Liver (tissue), 9 donors: Measurements from ENCODE around the gene HOXB5. TPM values are rescaled to one million over a fixed set of nuclear protein-coding genes. Genes with fewer than 3 reads are reported as not detected.

Experiments used
- DNase-seq: peaks from one replicate; pipeline ENCODE4 v3.0.0-alpha.2; 2017; ENCODE audit warnings: low spot score
- H3K27ac ChIP-seq, 2 donors: one replicate each; pipeline ENCODE4 v1.7.0; 2013; ENCODE audit warnings: inconsistent platforms in 2 of 2, low read length in 2 of 2, control low read depth in 1 of 2, low read depth in 1 of 2, mild to moderate bottlenecking in 1 of 2
- H3K27me3 ChIP-seq, 4 donors: one replicate each; pipeline versions ENCODE4 v1.6.1 to v1.7.0; 2013; ENCODE audit warnings: low read length in 3 of 4, inconsistent platforms in 1 of 4, mild to moderate bottlenecking in 1 of 4, moderate library complexity in 1 of 4; ENCODE audit not compliant: control insufficient read depth in 4 of 4, insufficient read depth in 4 of 4
- H3K36me3 ChIP-seq, 4 donors: one replicate each; pipeline versions ENCODE4 v1.6.1 to v1.7.0; 2013; ENCODE audit warnings: low read length in 3 of 4, mild to moderate bottlenecking in 3 of 4, low read depth in 1 of 4, moderate library complexity in 1 of 4; ENCODE audit not compliant: control insufficient read depth in 4 of 4, insufficient read depth in 3 of 4
- H3K4me1 ChIP-seq, 4 donors: one replicate each; pipeline versions ENCODE4 v1.6.1 to v1.7.0; 2013; ENCODE audit warnings: low read length in 3 of 4, mild to moderate bottlenecking in 3 of 4, moderate library complexity in 1 of 4; ENCODE audit not compliant: control insufficient read depth in 4 of 4, insufficient read depth in 4 of 4
- H3K4me3 ChIP-seq, 3 donors: one replicate each; pipeline versions ENCODE4 v1.6.1 to v1.7.0; 2013; ENCODE audit warnings: low read length in 3 of 3, control low read depth in 1 of 3, low read depth in 1 of 3, mild to moderate bottlenecking in 1 of 3
- H3K9ac ChIP-seq, 2 donors: one replicate each; pipeline ENCODE4 v1.7.0; 2013; ENCODE audit warnings: low read length in 2 of 2, mild to moderate bottlenecking in 2 of 2, moderate library complexity in 2 of 2, control low read depth in 1 of 2, low read depth in 1 of 2
- H3K9me3 ChIP-seq, 4 donors: one replicate each; pipeline versions ENCODE4 v1.6.1 to v1.7.0; 2013; ENCODE audit warnings: low read length in 3 of 4; ENCODE audit not compliant: control insufficient read depth in 4 of 4
- ATF3 ChIP-seq: IDR thresholded peaks from 2 replicates; pipeline ENCODE4 v1.6.1; 2016; ENCODE audit warnings: antibody characterized with exemption
- CTCF ChIP-seq: fragments of 150-350 bp; IDR thresholded peaks from 2 replicates; pipeline ENCODE4 v1.5.1; 2017; ENCODE audit warnings: improper control_type of control experiment, low read depth, low read length; ENCODE audit not compliant: missing input control
- EGR1 ChIP-seq, 2 donors: IDR thresholded peaks; 2 replicates each; pipeline ENCODE4 v1.6.1; 2016 to 2018; ENCODE audit warnings: antibody characterized with exemption in 2 of 2, low read depth in 2 of 2
- FOXA1 ChIP-seq: IDR thresholded peaks from 2 replicates; pipeline ENCODE4 v1.6.1; 2016; ENCODE audit warnings: antibody characterized with exemption
- GABPA ChIP-seq, 2 donors: IDR thresholded peaks in 1 of 2; conservative IDR thresholded peaks in 1 of 2; 2 replicates each; pipeline ENCODE4 v1.6.1; 2016; ENCODE audit warnings: antibody characterized with exemption in 2 of 2, mild to moderate bottlenecking in 1 of 2, moderate library complexity in 1 of 2
- HNF4A ChIP-seq, 2 donors: conservative IDR thresholded peaks; 2 replicates each; pipeline ENCODE4 v1.6.1; 2016; ENCODE audit warnings: antibody characterized with exemption in 2 of 2, mild to moderate bottlenecking in 2 of 2
- JUND ChIP-seq, 2 donors: IDR thresholded peaks; 2 replicates each; pipeline ENCODE4 v1.6.1; 2016; ENCODE audit warnings: antibody characterized with exemption in 2 of 2
- MAX ChIP-seq: IDR thresholded peaks from 2 replicates; pipeline ENCODE4 v1.6.1; 2016; ENCODE audit warnings: antibody characterized with exemption
- NR2F2 ChIP-seq: IDR thresholded peaks from 2 replicates; pipeline ENCODE4 v1.6.1; 2016; ENCODE audit warnings: antibody characterized with exemption
- RAD21 ChIP-seq, 2 donors: IDR thresholded peaks; 2 replicates each; pipeline ENCODE4 v1.6.1; 2016; ENCODE audit warnings: antibody characterized with exemption in 2 of 2, mild to moderate bottlenecking in 2 of 2
- SP1 ChIP-seq: IDR thresholded peaks from 2 replicates; pipeline ENCODE4 v1.6.1; 2018; ENCODE audit warnings: antibody characterized with exemption, mild to moderate bottlenecking
- YY1 ChIP-seq: IDR thresholded peaks from 2 replicates; pipeline ENCODE4 v1.6.1; 2016; ENCODE audit warnings: antibody characterized with exemption, mild to moderate bottlenecking
- ZBTB33 ChIP-seq: IDR thresholded peaks from 2 replicates; pipeline ENCODE4 v1.6.1; 2016; ENCODE audit warnings: antibody characterized with exemption
- WGBS: extraction: QIAGEN DNeasy Blood & Tissue Kit; methylation state at CpG from one replicate; pipeline ENCODE4 v1.1.7; 2013; 5-methylcytosine and 5-hydroxymethylcytosine counted together
- polyA plus RNA-seq, 2 donors: library from polyadenylated mRNA; stranded (reverse) in 1 of 2; unstranded in 1 of 2; fragments of 200-250 nt in 1 of 2; fragments of >200 nt in 1 of 2; fragmentation: Nextera tagmentation in 1 of 2; extraction: Ambion mirVana in 1 of 2; gene quantifications; one replicate each; pipeline versions ENCODE4 v1.2.1 to v1.2.3, GENCODE V29; 2013 to 2015
- total RNA-seq, 2 donors: library from RNA; depleted of rRNA; stranded (reverse); fragments of >200 nt; gene quantifications; one replicate each; pipeline ENCODE4 v1.2.3, GENCODE V29; 2014
- donor health status: healthy.
- donor health status: healthy.
- donor health status: healthy.
- donor health status: healthy.
- donor health status: healthy.

The HOXB5 gene
- total and polyA plus RNA-seq, 4 donors = 0.08 to 0.38 (median 0.36) TPM; not detected in 1

- TF ChIP-seq CTCF = no peak
- TF ChIP-seq EGR1 (IDR thresholded peaks at IDR 0.05; ENCODE audit: low read depth in 2 of 2) = no peak
- TF ChIP-seq MAX = no peak
- TF ChIP-seq NR2F2 = no peak
- TF ChIP-seq HNF4A (conservative IDR thresholded peaks at IDR 0.05) = no peak
- TF ChIP-seq GABPA (IDR thresholded peaks at IDR 0.05 in 1 of 2, conservative IDR thresholded peaks at IDR 0.05 in 1 of 2) = no peak
- TF ChIP-seq RAD21 (IDR thresholded peaks at IDR 0.05) = no peak
- TF ChIP-seq SP1 = no peak
- TF ChIP-seq YY1 = no peak
- TF ChIP-seq FOXA1 = no peak
- no peak for TF ChIP-seq ATF3
- TF ChIP-seq JUND (IDR thresholded peaks at IDR 0.05) = no peak
Observed at GRCh38 chr17:48603959-48604769, 10.6 kb upstream of the HOXB5 start (continued).

GRCh38 chr17:48601539-48602425 lies 8.2 kb upstream of the HOXB5 start:
- 16% methylated on average over 35 of the region's 35 CpGs for WGBS
- no peaks in the 10 kb centered on the region for H3K36me3 ChIP-seq
- H3K9ac ChIP-seq = no peak overlapping the region

More at GRCh38 chr17:48601539-48602425, 8.2 kb upstream of the HOXB5 start:
- H3K27me3 ChIP-seq = peaks cover 0 to 46% (median 18%) of the 10 kb centered on the region in 4 donors
- DNase-seq = no peak
- TF ChIP-seq JUND (IDR thresholded peaks at IDR 0.05) (no peak), ZBTB33 (no peak)
- H3K4me1 ChIP-seq = peaks cover 0 to 20% (median 4%) of the 10 kb centered on the region in 4 donors
- H3K9me3 ChIP-seq = no peaks in the 10 kb centered on the region
- no peak overlapping the region for H3K27ac ChIP-seq
- H3K4me3 ChIP-seq = no peak overlapping the region
